Measurements from ENCODE around the gene ADCY1. TPM values are rescaled to one million over a fixed set of nuclear protein-coding genes. Genes with fewer than 3 reads are reported as not detected.

ADCY1 gene
- total RNA-seq, 2 experiments from 2014 or later, result 0.03 TPM; not detected in 1

GRCh38 chr7:45644237-45644636 is 70.1 kb downstream of the ADCY1 start:
- POLR2A ChIA-PET, result no interaction called here

GRCh38 chr7:45645141-45645969 is 71.2 kb downstream of the ADCY1 start:
- H3K4me1 Mint-ChIP-seq (ENCODE audit: low read depth), result no peaks in the 10 kb centered on the region
- H3K4me3 Mint-ChIP-seq, result no peak overlapping the region
- no peaks in the 10 kb centered on the region for H3K36me3 Mint-ChIP-seq (ENCODE audit: low read depth)
- intact Hi-C loops (cut with DNase I, micrococcal nuclease), result no loop called here
- Histone ChIP-seq H3K4me3 (ENCODE audit: low read length) (no peak overlapping the region), H3K27ac (ENCODE audit: low read depth in 1 of 2, low read length in 2 of 2) (no peak overlapping the region), H3K36me3 (ENCODE audit: insufficient read depth, low read length) (no peaks in the 10 kb centered on the region), H3K4me1 (ENCODE audit: insufficient read depth, low read length) (no peaks in the 10 kb centered on the region), H3K9me3 (ENCODE audit: control insufficient read depth in 1 of 2, insufficient read depth in 1 of 2, low read length in 2 of 2) (peaks cover 0 to 4% of the 10 kb centered on the region in 2 experiments), H3K27me3 (ENCODE audit: control insufficient read depth in 1 of 2, insufficient read depth in 2 of 2, low read length in 2 of 2) (peaks cover 0 to 4% of the 10 kb centered on the region in 2 experiments)
- no peak for TF ChIP-seq CTCF (IDR thresholded peaks at IDR 0.05)
- peaks cover 6% of the 10 kb centered on the region for H3K27me3 Mint-ChIP-seq
- H3K27ac Mint-ChIP-seq, result no peak overlapping the region
- no peaks in the 10 kb centered on the region for H3K9me3 Mint-ChIP-seq
- ChIA-PET CTCF (no interaction called here), POLR2A (no interaction called here)
- no peak for DNase-seq
- ATAC-seq (ENCODE audit: poor library complexity), result no peak

More at GRCh38 chr7:45644237-45644636, 70.1 kb downstream of the ADCY1 start:
- ATAC-seq (ENCODE audit: poor library complexity) (no peak), DNase-seq (no peak)
- no peak overlapping the region for H3K27ac ChIP-seq (ENCODE audit: low read depth in 1 of 2, low read length in 2 of 2)
- no peak overlapping the region for H3K27ac Mint-ChIP-seq
- intact Hi-C loops (cut with DNase I, micrococcal nuclease), result no loop called here
- no peaks in the 10 kb centered on the region for H3K36me3 ChIP-seq (ENCODE audit: insufficient read depth, low read length)
- H3K9me3 Mint-ChIP-seq, result no peaks in the 10 kb centered on the region
- peaks cover 10% of the 10 kb centered on the region for H3K27me3 Mint-ChIP-seq
- H3K9me3 ChIP-seq (ENCODE audit: control insufficient read depth in 1 of 2, insufficient read depth in 1 of 2, low read length in 2 of 2), result peaks cover 0 to 4% of the 10 kb centered on the region in 2 experiments
- no peak overlapping the region for H3K4me3 Mint-ChIP-seq
- no peaks in the 10 kb centered on the region for H3K36me3 Mint-ChIP-seq (ENCODE audit: low read depth)
- no peak overlapping the region for H3K4me3 ChIP-seq (ENCODE audit: low read length)
- H3K4me1 Mint-ChIP-seq (ENCODE audit: low read depth), result no peaks in the 10 kb centered on the region
- no peaks in the 10 kb centered on the region for H3K4me1 ChIP-seq (ENCODE audit: insufficient read depth, low read length)
- H3K27me3 ChIP-seq (ENCODE audit: control insufficient read depth in 1 of 2, insufficient read depth in 2 of 2, low read length in 2 of 2), result peaks cover 0 to 2% of the 10 kb centered on the region in 2 experiments
- CTCF ChIA-PET, result no interaction called here
- no peak for TF ChIP-seq CTCF (IDR thresholded peaks at IDR 0.05)

GRCh38 chr7:45646207-45646821 is 72.1 kb downstream of the ADCY1 start:
- Histone ChIP-seq H3K9me3 (ENCODE audit: control insufficient read depth in 1 of 2, insufficient read depth in 1 of 2, low read length in 2 of 2) (peaks cover 0 to 4% of the 10 kb centered on the region in 2 experiments), H3K36me3 (ENCODE audit: insufficient read depth, low read length) (no peaks in the 10 kb centered on the region), H3K4me3 (ENCODE audit: low read length) (no peak overlapping the region), H3K27me3 (ENCODE audit: control insufficient read depth in 1 of 2, insufficient read depth in 2 of 2, low read length in 2 of 2) (peaks cover 0 to 4% of the 10 kb centered on the region in 2 experiments), H3K4me1 (ENCODE audit: insufficient read depth, low read length) (no peaks in the 10 kb centered on the region), H3K27ac (ENCODE audit: low read depth in 1 of 2, low read length in 2 of 2) (no peak overlapping the region)
- no peak for TF ChIP-seq CTCF (IDR thresholded peaks at IDR 0.05)
- Mint-ChIP-seq H3K27ac (no peak overlapping the region), H3K9me3 (no peaks in the 10 kb centered on the region), H3K4me1 (ENCODE audit: low read depth) (no peaks in the 10 kb centered on the region), H3K4me3 (no peak overlapping the region), H3K36me3 (ENCODE audit: low read depth) (no peaks in the 10 kb centered on the region), H3K27me3 (peaks cover 2% of the 10 kb centered on the region)
- ChIA-PET CTCF (no interaction called here), POLR2A (no interaction called here)
- ATAC-seq (ENCODE audit: poor library complexity), result no peak
- DNase-seq, result no peak
- intact Hi-C loops (cut with DNase I, micrococcal nuclease), result no loop called here

All from CD4-positive, alpha-beta T cell (primary cell).